SK-N-SH treated with all-trans-retinoic acid at 6 μM for 48 hours (cell line): ENCODE data around the gene RNU1-1.
"Not testable (repeated sequence)": the region's sequence is repeated elsewhere in the genome, so short reads cannot be mapped to it uniquely, and the experiment has no call there.

ENCODE experiments used
- ATAC-seq: fragments of 200-7000 bp; cut with Tn5 transposase; 3 replicates; pipeline ENCODE4 v1.9.1; 2020; ENCODE audit warnings: mild to moderate bottlenecking, moderate library complexity

The RNU1-1 gene

GRCh38 chr1:16514107-16515055 lies at the start of gene RNU1-1:
Gene RNU1-1, minus strand, starts transcription at chr1:16514285.
- ATAC-seq: peak; percentile 57

GRCh38 chr1:16561035-16561434 lies 47.0 kb upstream of the RNU1-1 start:
- ATAC-seq: not testable (repeated sequence)

- ATAC-seq: not testable (repeated sequence)
These were observed 46.4 kb upstream of the RNU1-1 start for GRCh38 chr1:16560498-16560897.

GRCh38 chr1:16559688-16560087 lies 45.6 kb upstream of the RNU1-1 start:
- not testable (repeated sequence) for ATAC-seq

DNA sequence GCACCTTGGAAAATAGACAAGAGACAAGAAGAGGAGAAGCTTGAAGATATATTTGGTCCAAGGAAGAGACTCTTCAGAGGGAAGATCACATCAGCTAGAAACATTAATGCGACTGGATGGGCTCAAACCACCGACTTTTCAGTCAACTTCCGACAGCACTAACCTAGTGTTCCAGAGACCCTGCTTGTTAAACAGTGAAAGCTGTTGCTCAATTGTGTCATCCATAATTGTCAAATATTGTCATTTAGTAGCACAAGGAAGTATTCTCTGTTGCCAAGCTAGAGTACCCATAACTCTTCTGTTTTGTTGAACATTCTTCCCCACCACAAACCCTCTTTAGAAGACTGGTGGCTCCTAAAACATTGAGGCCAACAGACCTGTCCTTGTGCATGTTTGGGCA lies 42.9 kb upstream of the RNU1-1 start:
- ATAC-seq: not testable (repeated sequence)

DNA sequence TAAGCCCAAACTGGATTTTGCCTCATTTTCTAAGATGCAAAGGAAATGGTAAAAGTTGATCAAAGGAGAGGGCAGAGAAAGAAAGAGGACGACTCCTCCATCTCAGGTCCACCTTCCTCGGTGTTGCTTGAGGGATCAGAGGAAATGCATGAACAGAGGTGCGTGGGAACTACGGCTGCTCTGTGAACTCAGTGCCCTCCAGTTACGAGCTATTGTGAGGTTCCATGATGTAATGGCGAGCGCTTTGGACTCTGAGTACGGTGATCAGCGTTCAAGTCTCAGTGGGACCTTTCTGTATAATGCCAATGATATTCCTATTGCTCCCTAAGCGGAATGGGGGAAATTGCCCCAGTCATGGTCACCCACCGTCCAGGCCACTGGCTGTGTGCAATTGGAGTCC lies 39.2 kb upstream of the RNU1-1 start:
- not testable (repeated sequence) for ATAC-seq

DNA sequence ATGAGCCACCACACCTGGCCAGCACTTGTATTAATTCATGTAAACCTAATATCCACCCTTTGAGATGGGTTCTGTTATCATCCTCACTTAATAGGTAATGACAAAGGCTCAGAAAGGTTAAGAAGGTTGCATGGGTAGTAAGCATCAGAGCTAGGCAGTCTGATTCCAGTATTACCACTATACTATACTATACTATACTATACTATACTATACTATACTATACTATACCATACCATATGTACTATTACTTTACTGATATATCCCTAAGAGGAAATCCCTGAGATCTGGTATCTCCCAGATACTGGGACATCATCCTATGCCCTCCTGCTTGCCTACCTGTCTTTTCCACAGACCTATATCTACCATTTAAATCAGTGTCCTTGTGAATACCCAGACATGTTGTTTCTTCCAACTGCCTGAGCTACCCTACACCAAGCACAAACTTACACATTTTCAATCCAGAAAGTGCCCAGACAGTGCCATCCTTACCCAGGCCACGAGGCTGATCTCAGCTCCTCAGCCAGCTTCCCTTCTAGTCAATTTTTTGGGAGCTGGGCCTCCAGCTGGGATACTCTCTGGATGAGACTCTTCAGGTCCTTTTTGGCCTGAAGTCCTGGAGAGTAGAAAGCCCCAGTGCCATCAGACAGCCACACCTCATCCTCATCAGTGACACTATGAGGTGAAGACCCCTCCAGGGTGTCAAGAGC lies 36.3 kb upstream of the RNU1-1 start:
- not testable (repeated sequence) for ATAC-seq

GRCh38 chr1:16549545-16549944 lies 35.5 kb upstream of the RNU1-1 start:
- not testable (repeated sequence) for ATAC-seq

DNA sequence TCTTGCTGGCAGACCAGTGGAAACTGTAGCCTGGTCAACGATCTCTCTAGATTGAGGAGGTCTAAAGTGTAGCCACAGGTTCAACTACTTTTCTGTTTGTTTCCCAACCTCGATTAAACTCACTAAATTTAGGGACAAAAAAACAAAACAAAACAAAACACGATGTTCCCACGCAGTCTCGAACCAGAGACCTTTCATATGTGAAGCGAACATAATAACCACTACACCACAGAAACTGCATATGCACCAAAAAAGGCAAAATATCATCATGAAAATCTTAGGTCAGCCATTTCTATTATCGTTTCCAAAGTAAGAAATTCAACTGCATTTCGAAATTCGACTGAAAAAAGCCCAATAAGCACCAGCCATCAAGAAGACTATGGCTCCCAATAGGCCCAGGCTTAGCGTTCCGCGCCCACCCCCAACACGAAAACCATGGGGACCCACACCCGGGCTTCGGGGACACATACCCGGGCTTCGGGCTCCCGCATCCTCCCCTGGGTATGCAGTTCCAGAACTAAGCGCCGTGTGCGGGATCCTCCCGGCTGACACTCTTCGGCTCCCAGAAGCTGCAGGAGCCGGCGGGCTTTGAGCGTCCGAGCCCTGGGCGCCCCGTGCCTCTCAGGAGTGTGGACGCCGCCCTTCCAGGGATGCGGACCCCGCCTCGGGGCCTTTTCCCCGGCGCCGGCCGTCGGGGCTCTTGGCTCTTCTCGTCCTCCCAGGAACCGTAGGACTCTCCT lies 33.6 kb upstream of the RNU1-1 start:
- not testable (repeated sequence) for ATAC-seq

GRCh38 chr1:16545682-16546095 lies 31.6 kb upstream of the RNU1-1 start:
- ATAC-seq: peak; percentile 93

DNA sequence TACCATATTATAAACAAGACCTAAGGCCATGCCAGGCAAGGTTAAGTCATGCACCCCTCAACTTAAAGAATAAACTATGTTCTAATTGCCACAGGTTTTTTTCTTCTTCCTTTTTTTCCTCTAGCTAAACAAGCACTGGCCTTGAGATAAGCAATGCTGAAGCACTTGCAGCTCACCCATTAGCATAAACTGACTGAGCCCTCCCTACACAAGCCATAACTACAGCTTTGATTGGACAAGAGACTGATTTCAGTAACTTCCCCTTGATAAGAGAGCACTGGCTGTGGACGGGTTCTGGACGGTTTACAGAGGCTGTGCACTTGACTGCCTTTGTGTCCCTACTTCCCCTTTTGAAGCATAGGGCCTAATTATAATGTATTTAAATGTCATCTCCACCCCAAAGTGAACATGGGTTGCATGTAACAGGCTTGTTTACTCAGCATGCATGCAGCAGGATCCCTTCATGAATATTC lies 26.4 kb upstream of the RNU1-1 start:
- not testable (repeated sequence) for ATAC-seq

GRCh38 chr1:16537528-16537927 lies 23.4 kb upstream of the RNU1-1 start:
- ATAC-seq: not testable (repeated sequence)

- not testable (repeated sequence) for ATAC-seq
These were observed 22.7 kb upstream of the RNU1-1 start for GRCh38 chr1:16536796-16537195.

DNA sequence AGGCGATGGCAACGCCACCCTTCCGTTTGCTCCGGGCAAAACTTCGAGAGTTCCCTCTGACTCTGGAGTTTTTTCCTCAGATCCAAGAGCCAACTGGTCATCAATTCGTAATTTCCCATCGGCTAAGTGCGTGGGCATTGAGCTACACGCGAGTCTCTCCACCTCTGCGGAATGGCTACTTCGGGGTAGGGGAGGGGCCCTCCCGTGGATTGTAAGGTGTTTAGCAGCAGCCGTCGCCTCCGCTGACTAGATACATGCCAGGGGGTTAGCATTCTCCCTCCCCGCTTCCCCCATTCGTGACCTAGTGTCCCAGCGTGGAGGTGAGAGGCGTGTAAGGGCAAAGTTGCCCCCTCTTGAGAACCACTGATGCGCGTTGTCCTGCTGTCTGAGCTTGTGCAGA lies 21.8 kb upstream of the RNU1-1 start:
- not testable (repeated sequence) for ATAC-seq

- ATAC-seq: not testable (repeated sequence)
These were observed 21.4 kb upstream of the RNU1-1 start for GRCh38 chr1:16535487-16535886.

DNA sequence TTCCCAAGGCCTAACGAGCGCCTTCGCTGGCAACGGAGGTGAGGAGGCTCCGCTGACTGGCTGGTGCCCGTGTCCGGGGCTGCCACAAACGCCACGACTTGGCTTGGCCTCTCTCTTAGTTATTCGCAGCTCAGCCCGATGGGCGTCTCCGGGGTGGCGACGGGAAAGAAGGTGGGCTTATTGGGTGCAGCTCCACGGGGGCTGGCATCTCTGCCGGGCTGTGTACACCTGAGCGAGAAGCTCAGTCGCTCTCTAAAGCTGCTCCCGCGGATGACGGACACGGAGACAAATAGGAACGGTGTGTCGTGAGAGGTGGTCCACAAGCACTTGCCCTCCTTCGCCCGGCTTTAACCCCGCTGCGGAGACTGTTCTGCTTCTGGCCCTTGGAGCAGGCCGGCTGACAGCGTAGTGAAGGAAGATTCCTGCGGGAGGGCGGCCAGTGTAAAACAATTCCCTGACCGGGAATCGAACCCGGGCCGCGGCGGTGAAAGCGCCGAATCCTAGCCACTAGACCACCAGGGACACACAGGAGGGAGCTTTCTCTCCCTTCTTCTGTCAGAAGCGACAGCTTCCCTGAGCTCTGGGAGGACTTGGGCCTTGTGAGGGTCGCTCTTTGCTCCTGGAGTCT lies 20.9 kb upstream of the RNU1-1 start:
- ATAC-seq: peak; percentile 21; the same call in 1 of the 3 replicates

DNA sequence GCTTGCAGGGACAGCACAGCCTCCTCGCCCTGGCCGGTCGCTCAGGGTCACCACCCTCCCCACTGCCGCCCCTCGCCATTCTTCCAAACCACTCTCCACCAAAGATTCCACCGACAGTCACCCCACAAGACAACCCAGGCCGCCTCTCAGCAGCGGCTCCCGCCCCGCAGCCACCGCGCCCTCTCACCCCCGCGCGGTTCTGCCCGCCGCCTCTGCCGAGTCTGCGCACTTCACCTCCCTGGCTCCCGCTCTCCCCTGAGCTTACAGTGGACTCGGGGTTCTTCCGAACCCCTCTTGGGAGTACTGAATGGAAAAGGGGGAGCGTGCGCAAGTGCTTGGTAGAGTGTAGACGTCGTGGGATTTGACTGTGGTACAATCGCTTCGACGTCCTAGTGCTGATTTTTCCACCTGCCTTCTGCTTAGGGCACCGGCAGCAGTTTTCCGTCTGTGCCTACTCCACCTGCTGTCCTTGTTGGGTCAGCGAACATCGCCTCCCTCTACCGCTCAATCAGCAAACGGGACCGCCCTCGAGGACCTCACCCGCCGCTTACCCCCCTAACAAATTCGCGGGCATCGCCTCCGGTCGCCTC lies 20.2 kb upstream of the RNU1-1 start:
- ATAC-seq: not testable (repeated sequence)

GRCh38 chr1:16532235-16532991 lies 18.3 kb upstream of the RNU1-1 start:
- not testable (repeated sequence) for ATAC-seq

- ATAC-seq: not testable (repeated sequence)
These were observed 14.3 kb upstream of the RNU1-1 start for GRCh38 chr1:16528338-16528737.

DNA sequence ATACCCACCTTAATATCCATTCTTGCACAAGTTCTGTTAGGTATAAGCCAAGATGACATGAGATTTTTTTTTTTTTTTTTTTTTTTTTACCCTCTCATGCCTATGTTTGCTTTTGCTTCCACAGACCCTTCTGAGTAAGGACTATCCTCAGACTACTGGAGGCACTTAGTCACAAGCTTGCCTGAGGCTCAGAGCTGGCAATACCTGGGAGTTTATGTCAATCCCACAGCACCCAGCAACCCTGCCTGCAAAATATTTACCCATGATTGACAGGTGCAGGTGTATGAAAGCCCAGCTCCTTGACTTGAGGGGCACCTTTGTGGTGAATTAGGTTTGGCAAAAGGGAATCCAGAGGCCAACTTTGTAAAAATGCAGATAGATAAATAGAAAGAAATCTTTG lies 11.7 kb upstream of the RNU1-1 start:
- ATAC-seq: not testable (repeated sequence)

GRCh38 chr1:16521679-16522078 lies 7.6 kb upstream of the RNU1-1 start:
- ATAC-seq: not testable (repeated sequence)
